SK-N-SH (cell line): ENCODE results near the gene KCNH3.

Experiments used
- CTCF ChIP-seq: fragments of 200-600 bp; sonication (generic); IDR thresholded peaks from 2 replicates; pipeline ENCODE4 v1.6.1; 2017; ENCODE audit warnings: antibody characterized with exemption, mild to moderate bottlenecking, moderate library complexity
- EP300 ChIP-seq, 2 experiments: IDR thresholded peaks; 2 replicates each; pipeline versions ENCODE4 v1.4.0 to v1.6.1; 2012; ENCODE audit warnings: borderline replicate concordance in 1 of 2, low read depth in 1 of 2, low read length in 1 of 2
- FOXJ3 ChIP-seq: sonication (generic); formaldehyde crosslinking; IDR thresholded peaks from 2 replicates; pipeline ENCODE4 v1.5.1; 2020; ENCODE audit warnings: mild to moderate bottlenecking, missing genetic modification reagents
- POLR2AphosphoS5 ChIP-seq: IDR thresholded peaks from 2 replicates; pipeline ENCODE4 v1.6.1; 2012; ENCODE audit warnings: low read depth, low read length
- RAD21 ChIP-seq: IDR thresholded peaks from 2 replicates; pipeline ENCODE4 v1.6.1; 2012; ENCODE audit warnings: mild to moderate bottlenecking, low read length
- SIN3A ChIP-seq: IDR thresholded peaks from 2 replicates; pipeline ENCODE4 v1.6.1; 2012; ENCODE audit warnings: low read depth, mild to moderate bottlenecking, low read length, moderate library complexity, borderline replicate concordance
- SMC3 ChIP-seq: IDR thresholded peaks from 2 replicates; pipeline ENCODE4 v1.6.1; 2012; ENCODE audit warnings: low read depth, low read length, improper control_type of control experiment

GRCh38 chr12:49584591-49584990, 45.8 kb downstream of the KCNH3 start:
- no peak for TF ChIP-seq POLR2AphosphoS5
- no peak for TF ChIP-seq CTCF
- TF ChIP-seq FOXJ3 (CRISPR knock-in tag): no peak
- TF ChIP-seq RAD21: no peak
- TF ChIP-seq EP300 (IDR thresholded peaks at IDR 0.05; ENCODE audit: borderline replicate concordance in 1 of 2, low read depth in 1 of 2, low read length in 1 of 2): no peak
- no peak for TF ChIP-seq SIN3A
- TF ChIP-seq SMC3: no peak
